GM18868 (cell line): ENCODE measurements around the gene FAM47E.
"Not testable (repeated sequence)": the region's sequence is repeated elsewhere in the genome, so short reads cannot be mapped to it uniquely, and the experiment has no call there.

Source experiments
- ATAC-seq: cut with Tn5 transposase; IDR thresholded peaks from one replicate; pipeline ENCODE4 v1.9.1; 2021; ENCODE audit warnings: mild to moderate bottlenecking, moderate library complexity; ENCODE audit not compliant: unreplicated experiment

FAM47E gene

GRCh38 chr4:76266627-76267026, 15.1 kb downstream of the FAM47E start:
- no peak for ATAC-seq

DNA sequence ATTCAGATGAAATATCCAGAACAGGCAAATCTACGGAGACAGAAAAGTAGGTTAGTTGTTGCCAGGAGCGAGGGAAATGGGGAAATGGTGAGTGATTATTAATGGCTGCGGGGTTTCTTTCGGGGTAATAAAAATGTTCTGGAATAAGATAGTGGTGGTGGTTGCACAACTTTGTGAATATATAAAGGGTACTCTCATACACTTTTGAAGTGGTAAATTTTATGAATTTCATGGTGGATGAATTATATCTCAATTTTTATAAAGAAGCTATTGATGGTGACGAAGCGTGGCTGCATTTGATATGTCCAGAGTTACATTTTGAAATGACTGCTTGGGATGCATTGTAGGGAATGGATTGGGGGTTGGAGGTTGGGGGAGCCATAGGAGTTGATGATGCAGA, 16.3 kb downstream of the FAM47E start:
- no peak for ATAC-seq

GRCh38 chr4:76270244-76271175, 19.0 kb downstream of the FAM47E start:
- no peak for ATAC-seq

DNA sequence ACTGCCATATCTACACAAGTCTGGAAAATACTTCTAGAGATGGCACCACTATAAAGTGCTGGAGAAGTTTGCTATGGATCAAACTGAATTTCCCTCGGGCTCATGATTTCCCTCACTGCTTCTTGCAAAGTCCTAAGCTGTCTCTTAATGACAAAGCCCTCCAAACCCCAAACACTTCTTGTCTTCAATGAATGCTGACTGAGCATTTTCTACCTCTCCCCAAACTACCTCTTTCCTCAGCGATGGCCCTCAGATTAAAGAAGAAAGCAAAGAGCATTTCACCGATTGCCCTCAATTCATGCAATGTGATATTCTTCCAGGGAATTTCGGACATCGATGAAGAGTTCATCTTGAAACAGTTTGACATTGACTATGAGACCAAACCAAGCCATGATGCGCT, 19.7 kb downstream of the FAM47E start:
- no peak for ATAC-seq

- ATAC-seq = no peak
Measured at GRCh38 chr4:76272073-76272472, 20.6 kb downstream of the FAM47E start.

DNA sequence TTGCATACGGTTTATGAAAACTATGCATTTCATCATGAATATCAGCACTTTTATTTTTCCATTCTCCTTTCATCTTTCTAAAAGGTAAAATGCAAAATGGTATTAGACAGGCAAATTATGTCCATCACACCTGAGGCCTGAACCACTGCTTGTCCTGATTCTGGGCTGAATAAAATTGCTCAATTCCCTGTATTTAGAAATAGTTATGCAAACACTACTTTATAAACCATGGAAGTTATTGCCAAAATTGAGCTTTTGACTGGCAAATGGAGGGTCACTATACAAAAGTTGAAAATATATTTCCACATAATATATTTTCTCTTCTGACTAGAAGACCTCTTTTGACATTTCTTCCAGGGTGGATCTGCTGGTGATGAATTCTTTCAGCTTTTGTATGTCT, 21.1 kb downstream of the FAM47E start:
- no peak for ATAC-seq

DNA sequence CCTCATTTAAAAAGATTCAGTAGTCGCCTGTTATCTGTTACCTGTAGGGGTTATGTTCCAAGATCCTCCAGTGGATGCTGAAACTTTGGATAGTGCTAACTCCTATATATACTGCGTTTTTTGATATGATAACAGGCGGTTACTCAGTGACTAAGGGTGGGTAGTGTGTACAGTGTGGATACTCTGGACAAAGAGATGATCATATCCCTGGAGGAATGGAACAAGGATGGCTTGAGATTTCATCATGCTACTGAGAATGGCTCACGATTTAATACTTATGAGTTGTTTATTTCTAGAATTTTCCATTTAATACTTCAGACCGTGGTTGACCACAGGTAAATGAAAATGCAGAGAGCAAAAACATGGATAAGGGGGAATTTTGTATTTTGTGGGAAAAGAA, 21.5 kb downstream of the FAM47E start:
- no peak for ATAC-seq

DNA sequence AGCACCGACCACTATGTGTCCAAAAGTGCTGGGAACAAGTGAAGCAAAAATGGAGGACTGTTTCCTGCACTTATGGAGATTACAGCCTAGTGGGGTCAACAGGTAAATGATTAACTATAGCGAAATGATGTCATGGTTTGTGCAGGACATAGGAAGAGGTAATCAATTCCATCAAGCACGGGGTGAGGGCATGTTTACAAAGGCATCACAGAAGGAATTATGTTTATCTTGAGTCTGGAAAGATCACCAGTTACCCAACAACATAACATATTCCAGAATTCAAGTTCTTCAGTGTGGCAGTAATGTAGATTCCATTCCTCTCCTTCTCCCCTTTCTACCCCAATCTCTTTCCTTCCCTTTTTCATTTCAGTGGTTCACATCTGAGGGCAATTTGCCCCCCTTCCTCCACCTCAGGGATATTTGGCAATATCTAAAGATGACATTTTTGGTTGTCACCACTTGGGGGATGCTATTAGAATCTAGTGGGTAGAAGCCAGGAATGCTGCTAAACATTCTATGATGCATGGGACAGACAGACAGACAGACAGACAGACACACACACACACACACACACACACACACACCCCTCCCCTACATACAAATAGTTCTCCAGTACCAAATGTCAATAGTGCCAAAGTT, 24.1 kb downstream of the FAM47E start:
- no peak for ATAC-seq

GRCh38 chr4:76276813-76277212, 25.3 kb downstream of the FAM47E start:
- no peak for ATAC-seq

GRCh38 chr4:76277667-76278066, 26.1 kb downstream of the FAM47E start:
- no peak for ATAC-seq

DNA sequence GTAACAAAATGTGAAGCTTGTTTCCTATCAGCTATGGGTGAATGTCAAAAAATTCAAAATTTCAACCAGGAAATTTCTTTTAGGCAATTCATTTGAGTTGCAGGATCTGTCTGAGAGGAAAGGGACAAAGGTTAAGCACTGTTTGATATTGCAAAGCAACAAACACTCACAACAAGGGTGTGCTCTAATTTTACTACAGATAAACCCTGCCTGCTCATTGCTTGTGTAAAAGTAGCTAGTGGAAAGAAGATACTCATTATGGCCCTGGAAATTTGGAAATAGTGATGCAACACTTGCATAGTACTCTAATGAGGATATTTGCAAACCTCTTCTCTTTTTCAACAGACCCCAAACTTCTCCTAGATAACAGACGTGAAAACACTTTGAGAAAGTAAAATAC, 27.1 kb downstream of the FAM47E start:
- no peak for ATAC-seq

DNA sequence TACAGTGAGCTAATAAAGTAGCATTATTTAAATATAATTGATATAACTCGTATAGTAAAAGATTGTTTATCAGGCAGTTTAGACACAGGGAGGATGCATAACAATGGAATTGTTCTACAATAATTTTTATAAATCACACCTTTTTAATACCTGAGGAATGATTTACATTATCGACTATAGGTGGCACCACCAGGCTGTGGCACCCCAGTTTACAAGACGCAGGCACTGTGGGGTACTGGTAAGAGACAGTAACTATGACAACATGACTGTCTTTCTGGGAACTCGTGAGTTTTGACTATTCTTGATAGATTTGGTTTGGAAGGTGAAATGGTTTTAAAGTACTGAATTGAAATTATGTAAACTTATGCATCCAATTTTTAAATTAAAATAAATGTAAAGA, 27.9 kb downstream of the FAM47E start:
- ATAC-seq = no peak

GRCh38 chr4:76280488-76281441, 29.2 kb downstream of the FAM47E start:
- ATAC-seq = no peak

DNA sequence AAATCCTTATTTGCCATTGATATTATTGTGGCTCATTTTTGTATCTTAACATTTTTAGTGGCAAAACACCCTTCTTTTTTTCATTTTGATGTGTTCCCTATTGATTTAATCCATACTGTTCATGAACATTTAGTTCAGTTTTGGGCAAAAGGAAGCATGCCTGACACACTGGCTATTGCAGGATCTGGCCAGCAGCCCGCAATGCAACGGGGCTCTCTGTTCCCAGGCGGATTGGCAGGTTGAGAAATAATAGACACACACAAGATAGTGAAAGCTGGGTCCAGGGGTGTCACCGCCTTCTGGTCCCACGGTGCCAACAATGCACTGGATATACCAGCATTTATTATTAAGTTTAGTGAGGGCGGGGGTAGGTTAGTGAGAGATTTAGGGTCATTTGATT, 30.1 kb downstream of the FAM47E start:
- not testable (repeated sequence) for ATAC-seq

DNA sequence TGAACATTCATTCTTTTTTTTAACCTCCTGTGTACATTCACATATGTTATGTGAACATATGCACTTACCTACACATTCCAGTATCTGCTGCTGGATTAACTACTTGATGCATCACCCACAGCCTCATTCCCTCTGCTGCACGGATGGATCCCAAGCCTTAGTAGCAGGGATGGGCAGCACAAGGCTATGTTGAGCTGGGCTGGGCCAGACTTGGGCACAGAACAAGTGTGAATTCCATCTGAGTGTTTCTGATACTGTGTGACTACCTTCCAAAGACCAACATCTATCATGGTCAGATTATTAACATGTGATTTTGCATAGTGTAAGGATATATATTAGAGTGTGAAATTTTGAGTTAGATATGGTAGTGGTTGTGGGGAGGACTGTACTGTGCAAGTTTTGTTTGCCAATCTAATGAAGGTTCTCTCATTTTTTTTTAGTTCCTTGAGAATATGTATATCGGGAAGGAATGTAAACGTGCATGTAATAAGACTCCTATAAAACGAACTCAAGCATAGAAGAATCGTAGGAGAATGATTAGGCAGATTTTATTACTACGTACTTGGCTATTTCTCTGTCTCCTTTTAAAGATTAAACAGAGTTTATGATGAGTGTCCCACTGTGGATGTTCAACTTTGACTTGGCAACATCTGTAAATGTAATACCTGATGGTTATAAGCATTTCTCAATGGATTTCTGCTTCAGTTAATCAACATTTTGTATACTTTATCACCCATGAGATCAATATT, 31.6 kb downstream of the FAM47E start:
- ATAC-seq = no peak

GRCh38 chr4:76283900-76284299, 32.4 kb downstream of the FAM47E start:
- ATAC-seq = no peak

DNA sequence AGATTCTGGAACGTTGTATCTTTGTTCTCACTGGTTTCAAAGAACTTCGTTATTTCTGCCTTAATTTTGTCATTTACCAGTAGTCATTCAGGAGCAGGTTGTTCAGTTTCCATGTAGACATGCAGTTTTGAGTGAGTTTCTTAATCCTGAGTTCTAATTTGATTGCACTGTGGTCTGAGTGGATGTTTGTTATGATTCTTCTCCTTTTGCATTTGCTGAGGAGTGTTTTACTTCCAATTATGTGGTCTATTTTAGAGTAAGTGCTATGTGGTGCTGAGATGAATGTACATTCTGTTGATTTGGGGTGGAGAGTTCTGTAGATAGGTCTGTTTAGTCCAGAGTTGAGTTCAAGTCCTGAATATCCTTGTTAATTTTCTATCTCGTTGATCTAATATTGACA, 36.3 kb downstream of the FAM47E start:
- not testable (repeated sequence) for ATAC-seq

DNA sequence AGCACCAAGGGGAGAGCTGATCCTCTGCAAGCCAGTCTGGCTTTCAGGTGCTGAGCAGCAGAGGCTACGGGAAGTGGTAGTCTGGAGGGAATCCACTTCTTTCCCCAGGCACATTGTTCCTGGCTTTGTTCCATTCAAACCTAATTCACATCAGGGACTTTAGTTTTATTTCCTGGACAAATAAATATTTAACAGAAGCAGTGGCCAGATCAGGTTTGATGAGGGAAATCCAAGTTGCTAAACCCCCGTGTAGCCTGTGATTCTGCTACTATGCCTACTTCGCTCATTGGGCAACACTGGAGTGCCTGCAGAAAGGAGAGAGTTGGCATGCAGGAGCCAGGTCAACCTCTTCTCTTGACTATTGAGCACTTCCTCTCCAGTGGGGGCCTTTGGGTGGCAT, 41.2 kb downstream of the FAM47E start:
- ATAC-seq = no peak

- no peak for ATAC-seq
Measured at GRCh38 chr4:76293772-76294171, 42.3 kb downstream of the FAM47E start.

DNA sequence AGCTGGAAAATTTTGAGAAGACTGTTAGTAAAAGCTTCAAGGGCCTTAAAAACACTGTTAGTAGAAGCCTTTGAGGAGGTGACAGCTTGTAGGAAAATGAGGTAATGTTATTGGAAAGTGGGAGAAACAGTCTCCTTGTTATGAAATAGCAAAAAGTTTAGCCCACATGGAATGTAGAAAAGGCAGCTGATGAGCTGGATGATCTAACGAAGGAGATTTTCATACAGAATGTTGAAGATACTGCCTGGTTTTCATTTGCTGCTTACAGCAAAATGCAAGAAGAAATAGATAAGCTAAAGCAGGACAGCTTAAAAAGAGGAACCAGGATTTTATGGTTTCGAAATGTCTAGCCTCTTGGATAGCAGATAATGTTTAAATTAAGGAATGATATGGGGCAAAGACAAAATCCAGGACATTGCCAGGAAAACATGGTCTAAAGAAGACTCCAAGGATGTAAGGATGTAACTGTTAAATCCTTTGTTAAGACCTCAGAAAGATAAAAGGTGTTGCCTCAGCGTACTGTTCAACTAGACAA, 44.8 kb downstream of the FAM47E start:
- no peak for ATAC-seq
